Measurements from ENCODE around the gene CPSF3.
"Not testable (repeated sequence)": the region's sequence is repeated elsewhere in the genome, so short reads cannot be mapped to it uniquely, and the experiment has no call there.

The CPSF3 gene

GRCh38 chr2:9472511-9472910, 49.1 kb downstream of the CPSF3 start:
- no peak for DNase-seq

- DNase-seq, result no peak
Observed at GRCh38 chr2:9473308-9473984, 50.0 kb downstream of the CPSF3 start.

GRCh38 chr2:9473985-9474360, 50.5 kb downstream of the CPSF3 start:
- DNase-seq, result no peak

GRCh38 chr2:9474361-9475057, 51.1 kb downstream of the CPSF3 start, which contains the start of gene IAH1:
Gene IAH1 (plus strand): TSS chr2:9474551. CDS start chr2:9474567, 16 bp downstream.
- no peak for DNase-seq

- no peak for DNase-seq
Observed at GRCh38 chr2:9477914-9478313, 54.5 kb downstream of the CPSF3 start.

GRCh38 chr2:9478526-9478925, 55.1 kb downstream of the CPSF3 start:
- DNase-seq, result no peak

- no peak for DNase-seq
Observed at GRCh38 chr2:9480157-9480556, 56.7 kb downstream of the CPSF3 start.

- no peak for DNase-seq
Observed at GRCh38 chr2:9483107-9483506, 59.7 kb downstream of the CPSF3 start.

- DNase-seq, result no peak
Observed at GRCh38 chr2:9484533-9484932, 61.1 kb downstream of the CPSF3 start.

GRCh38 chr2:9488583-9489547, 65.4 kb downstream of the CPSF3 start:
- no peak for DNase-seq

- DNase-seq, result no peak
Observed at GRCh38 chr2:9490789-9491188, 67.3 kb downstream of the CPSF3 start.

GRCh38 chr2:9492927-9493326, 69.5 kb downstream of the CPSF3 start:
- DNase-seq, result no peak

- no peak for DNase-seq
Observed at GRCh38 chr2:9493478-9493877, 70.0 kb downstream of the CPSF3 start.

- no peak for DNase-seq
Observed at GRCh38 chr2:9494081-9494480, 70.6 kb downstream of the CPSF3 start.

- DNase-seq, result no peak
Observed at GRCh38 chr2:9497017-9497416, 73.6 kb downstream of the CPSF3 start.

- DNase-seq, result no peak
Observed at GRCh38 chr2:9498210-9498609, 74.8 kb downstream of the CPSF3 start.

GRCh38 chr2:9508931-9509330, 85.5 kb downstream of the CPSF3 start:
- no peak for DNase-seq

- not testable (repeated sequence) for DNase-seq
Observed at GRCh38 chr2:9513946-9514345, 90.5 kb downstream of the CPSF3 start.

- no peak for DNase-seq
Observed at GRCh38 chr2:9517118-9517782, 93.8 kb downstream of the CPSF3 start.

GRCh38 chr2:9518163-9518562, 94.7 kb downstream of the CPSF3 start:
- no peak for DNase-seq

GRCh38 chr2:9518780-9519179, 95.3 kb downstream of the CPSF3 start:
- DNase-seq, result no peak

GRCh38 chr2:9519250-9519649, 95.8 kb downstream of the CPSF3 start:
- no peak for DNase-seq

All from NCI-H187 treated with DMSO at 0.1 percent for 48 hours (cell line).